ENCODE results near the gene CENPS.

DNA sequence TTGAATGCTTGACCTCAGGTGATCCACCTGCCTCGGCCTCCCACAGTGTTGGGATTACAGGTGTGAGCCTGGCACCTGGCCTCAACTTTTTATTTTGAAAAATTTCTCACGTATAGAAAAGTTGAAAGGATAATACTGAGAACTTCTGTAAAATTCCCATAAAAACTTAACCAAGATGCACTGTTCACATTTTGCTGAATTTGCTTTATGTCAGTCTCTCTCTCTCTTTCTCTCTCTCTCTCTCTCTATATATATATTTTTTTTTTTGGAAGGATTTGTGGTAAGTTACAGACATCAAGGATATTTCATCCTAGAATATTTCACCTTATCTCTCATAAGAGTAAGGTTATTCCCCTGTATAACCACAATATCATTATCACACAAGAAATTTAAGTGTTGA lies 50.4 kb downstream of the CENPS start:
- TF ChIP-seq, protein P1, sequence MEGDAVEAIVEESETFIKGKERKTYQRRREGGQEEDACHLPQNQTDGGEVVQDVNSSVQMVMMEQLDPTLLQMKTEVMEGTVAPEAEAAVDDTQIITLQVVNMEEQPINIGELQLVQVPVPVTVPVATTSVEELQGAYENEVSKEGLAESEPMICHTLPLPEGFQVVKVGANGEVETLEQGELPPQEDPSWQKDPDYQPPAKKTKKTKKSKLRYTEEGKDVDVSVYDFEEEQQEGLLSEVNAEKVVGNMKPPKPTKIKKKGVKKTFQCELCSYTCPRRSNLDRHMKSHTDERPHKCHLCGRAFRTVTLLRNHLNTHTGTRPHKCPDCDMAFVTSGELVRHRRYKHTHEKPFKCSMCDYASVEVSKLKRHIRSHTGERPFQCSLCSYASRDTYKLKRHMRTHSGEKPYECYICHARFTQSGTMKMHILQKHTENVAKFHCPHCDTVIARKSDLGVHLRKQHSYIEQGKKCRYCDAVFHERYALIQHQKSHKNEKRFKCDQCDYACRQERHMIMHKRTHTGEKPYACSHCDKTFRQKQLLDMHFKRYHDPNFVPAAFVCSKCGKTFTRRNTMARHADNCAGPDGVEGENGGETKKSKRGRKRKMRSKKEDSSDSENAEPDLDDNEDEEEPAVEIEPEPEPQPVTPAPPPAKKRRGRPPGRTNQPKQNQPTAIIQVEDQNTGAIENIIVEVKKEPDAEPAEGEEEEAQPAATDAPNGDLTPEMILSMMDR (IDR thresholded peaks at IDR 0.05): no peak
- TF ChIP-seq POLR2A (IDR thresholded peaks at IDR 0.05): no peak

Data from Peyer's patch (tissue), 4 donors.